Chondrocyte (in vitro differentiated cells): ENCODE measurements around the gene EYS. TPM values are rescaled to one million over a fixed set of nuclear protein-coding genes. Genes with fewer than 3 reads are reported as not detected.
"Not testable (repeated sequence)": the region's sequence is repeated elsewhere in the genome, so short reads cannot be mapped to it uniquely, and the experiment has no call there.

Experiments
- DNase-seq: peaks from one replicate; pipeline ENCODE4 v3.0.0; 2021; ENCODE audit warnings: mixed read lengths, low spot score
- H3K27ac Mint-ChIP-seq: one replicate; pipeline ENCODE4 v1.8.0; 2021; ENCODE audit warnings: mild to moderate bottlenecking, moderate library complexity, mixed read lengths; ENCODE audit not compliant: unreplicated experiment
- H3K27me3 Mint-ChIP-seq: 2 replicates; pipeline ENCODE4 v1.8.0; 2021; ENCODE audit warnings: low read depth, mixed read lengths
- H3K36me3 Mint-ChIP-seq: 2 replicates; pipeline ENCODE4 v1.8.0; 2021; ENCODE audit warnings: low read depth, mixed read lengths
- H3K4me1 Mint-ChIP-seq: 2 replicates; pipeline ENCODE4 v1.8.0; 2021; ENCODE audit warnings: low read depth, mild to moderate bottlenecking, mixed read lengths
- H3K4me3 Mint-ChIP-seq: one replicate; pipeline ENCODE4 v1.8.0; 2021; ENCODE audit warnings: mild to moderate bottlenecking, moderate library complexity, mixed read lengths; ENCODE audit not compliant: unreplicated experiment
- H3K9me3 Mint-ChIP-seq: 2 replicates; pipeline ENCODE4 v1.8.0; 2021; ENCODE audit warnings: low read depth, mixed read lengths
- CTCF ChIP-seq: fragments of 200-600 bp; sonication (generic); IDR thresholded peaks from 2 replicates; pipeline ENCODE4 v1.5.0; 2021; ENCODE audit warnings: antibody characterized with exemption, mild to moderate bottlenecking, moderate library complexity
- total RNA-seq: library from RNA; stranded (reverse); gene quantifications from 3 replicates; pipeline ENCODE4 v1.2.1, GENCODE V29; 2021

The EYS gene
- total RNA-seq, 1 donor from 2014 or later: not detected

- H3K27ac Mint-ChIP-seq: no peak overlapping the region
- DNase-seq: no peak
- H3K4me1 Mint-ChIP-seq: no peaks in the 10 kb centered on the region
- H3K36me3 Mint-ChIP-seq: no peaks in the 10 kb centered on the region
- H3K9me3 Mint-ChIP-seq: no peaks in the 10 kb centered on the region
- no peak overlapping the region for H3K4me3 Mint-ChIP-seq
- no peak for TF ChIP-seq CTCF
- H3K27me3 Mint-ChIP-seq: peaks cover 6% of the 10 kb centered on the region
Observed at GRCh38 chr6:64252256-64252655, 1454.8 kb downstream of the EYS start.

GRCh38 chr6:64250126-64250525, 1456.9 kb downstream of the EYS start:
- DNase-seq: no peak
- TF ChIP-seq CTCF: no peak
- no peaks in the 10 kb centered on the region for H3K4me1 Mint-ChIP-seq

GRCh38 chr6:64249115-64249514, 1457.9 kb downstream of the EYS start:
- Mint-ChIP-seq H3K9me3 (no peaks in the 10 kb centered on the region), H3K27me3 (peaks cover 6% of the 10 kb centered on the region), H3K4me3 (no peak overlapping the region), H3K4me1 (no peaks in the 10 kb centered on the region), H3K36me3 (no peaks in the 10 kb centered on the region), H3K27ac (no peak overlapping the region)
- no peak for TF ChIP-seq CTCF
- no peak for DNase-seq

More at GRCh38 chr6:64250126-64250525, 1456.9 kb downstream of the EYS start:
- Mint-ChIP-seq H3K9me3 (no peaks in the 10 kb centered on the region), H3K27ac (no peak overlapping the region), H3K27me3 (peaks cover 6% of the 10 kb centered on the region), H3K36me3 (no peaks in the 10 kb centered on the region), H3K4me3 (no peak overlapping the region)

- no peaks in the 10 kb centered on the region for H3K4me1 Mint-ChIP-seq
- H3K9me3 Mint-ChIP-seq: peaks cover 19% of the 10 kb centered on the region
- TF ChIP-seq CTCF: no peak
- H3K4me3 Mint-ChIP-seq: no peak overlapping the region
- DNase-seq: no peak
- H3K27ac Mint-ChIP-seq: no peak overlapping the region
- H3K27me3 Mint-ChIP-seq: no peaks in the 10 kb centered on the region
- peaks cover 2% of the 10 kb centered on the region for H3K36me3 Mint-ChIP-seq
Observed at GRCh38 chr6:64243618-64244017, 1463.4 kb downstream of the EYS start.

GRCh38 chr6:64238908-64239307, 1468.1 kb downstream of the EYS start:
- not testable (repeated sequence) for H3K27ac Mint-ChIP-seq, H3K36me3 Mint-ChIP-seq, H3K4me1 Mint-ChIP-seq, H3K4me3 Mint-ChIP-seq, DNase-seq, H3K27me3 Mint-ChIP-seq
- peaks cover 19% of the 10 kb centered on the region for H3K9me3 Mint-ChIP-seq

- DNase-seq: no peak
- Mint-ChIP-seq H3K9me3 (peaks cover 19% of the 10 kb centered on the region), H3K4me3 (no peak overlapping the region), H3K36me3 (peaks cover 2% of the 10 kb centered on the region), H3K27me3 (no peaks in the 10 kb centered on the region), H3K27ac (no peak overlapping the region), H3K4me1 (no peaks in the 10 kb centered on the region)
- no peak for TF ChIP-seq CTCF
Observed at GRCh38 chr6:64238071-64238470, 1469.0 kb downstream of the EYS start.
